GM10248 (cell line): ENCODE measurements around the gene LMO7.
"Not testable (repeated sequence)": the region's sequence is repeated elsewhere in the genome, so short reads cannot be mapped to it uniquely, and the experiment has no call there.

Experiments
- CTCF ChIA-PET: fragments of 300-600 bp; sonication (Branson Sonifier 250); formaldehyde crosslinking; extraction: SDS; loops from one replicate; lab custom pipeline; 2021; ENCODE audit warnings: antibody characterized with exemption; lab: Yijun Ruan, JAX
- POLR2A ChIA-PET: fragments of 350-650 bp; sonication (Branson Sonifier 250); formaldehyde crosslinking; extraction: SDS; loops from one replicate; lab custom pipeline; 2020; ENCODE audit warnings: antibody characterized with exemption; lab: Yijun Ruan, JAX
- DNase-seq: peaks from one replicate; pipeline ENCODE4 v3.0.0; 2012; ENCODE audit errors: extremely low spot score
- CTCF ChIP-seq: IDR thresholded peaks from 2 replicates; pipeline ENCODE4 v1.5.1; 2012; ENCODE audit warnings: mild to moderate bottlenecking, low read depth; ENCODE audit errors: extremely low read depth, missing control alignments, control extremely low read depth

Gene LMO7

GRCh38 chr13:75717525-75717924 lies 81.4 kb downstream of the LMO7 start:
- no peak for TF ChIP-seq CTCF
- POLR2A ChIA-PET = no interaction called here
- CTCF ChIA-PET = interaction anchor here (0.8 to 8.4 kb wide), 3 partner anchors 21 to 43 kb away, joined by 3 to 73 read pairs (median 4); no protein-coding TSS in a partner anchor
- no peak for DNase-seq

DNA sequence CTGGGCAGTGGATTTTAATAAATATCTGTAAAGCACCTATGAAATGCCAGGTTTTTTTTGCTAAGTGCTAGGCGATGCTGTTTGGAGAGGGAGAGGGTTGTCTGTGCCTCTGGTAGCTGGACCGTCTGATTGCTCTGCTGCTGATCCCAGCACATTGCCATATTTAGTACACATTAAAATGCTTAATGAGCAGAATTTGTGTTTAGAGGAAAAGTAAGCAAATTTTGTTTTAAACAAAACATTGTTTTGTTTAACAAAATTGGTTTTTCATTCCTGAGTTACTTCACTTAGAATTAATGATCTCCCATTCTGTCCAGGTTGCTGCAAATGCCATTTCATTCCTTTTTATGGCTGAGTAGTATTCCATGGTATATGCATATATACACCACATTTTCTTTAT lies 85.2 kb downstream of the LMO7 start:
- no peak for TF ChIP-seq CTCF
- CTCF ChIA-PET = interaction anchor here (1.4 kb wide), 1 partner anchor 25 kb away, joined by 6 read pairs; no protein-coding TSS in a partner anchor
- DNase-seq = no peak
- POLR2A ChIA-PET = no interaction called here

DNA sequence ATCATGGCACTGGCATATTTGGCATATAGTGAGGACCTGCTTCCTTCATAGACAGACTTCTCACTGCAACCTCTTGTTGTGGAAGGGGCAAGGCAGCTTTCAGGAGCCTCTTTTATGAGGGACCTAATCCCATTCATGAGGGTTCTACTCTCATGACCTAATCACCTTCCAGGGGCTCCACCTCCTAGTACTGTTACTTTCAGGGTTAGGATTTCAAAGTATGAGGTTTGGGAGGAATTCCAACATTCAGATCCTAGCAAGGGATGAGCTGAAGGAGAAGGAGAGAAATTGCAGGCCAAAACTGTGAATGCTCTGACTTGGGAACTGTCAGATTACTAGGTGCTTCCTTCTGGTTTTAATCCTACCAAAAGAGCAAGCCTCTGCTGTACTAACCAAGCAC lies 87.8 kb downstream of the LMO7 start:
- ChIA-PET POLR2A (no interaction called here), CTCF (interaction anchor here (0.8 to 5.1 kb wide), 4 partner anchors 13 to 28 kb away, joined by 3 to 24 read pairs (median 3); no protein-coding TSS in a partner anchor)
- DNase-seq = no peak
- no peak for TF ChIP-seq CTCF

GRCh38 chr13:75724752-75725517 lies 88.8 kb downstream of the LMO7 start:
- ChIA-PET POLR2A (no interaction called here), CTCF (interaction anchor here (1.0 to 5.1 kb wide), 4 partner anchors 9 to 29 kb away, joined by 3 to 24 read pairs (median 6); no protein-coding TSS in a partner anchor)
- no peak for DNase-seq
- no peak for TF ChIP-seq CTCF

DNA sequence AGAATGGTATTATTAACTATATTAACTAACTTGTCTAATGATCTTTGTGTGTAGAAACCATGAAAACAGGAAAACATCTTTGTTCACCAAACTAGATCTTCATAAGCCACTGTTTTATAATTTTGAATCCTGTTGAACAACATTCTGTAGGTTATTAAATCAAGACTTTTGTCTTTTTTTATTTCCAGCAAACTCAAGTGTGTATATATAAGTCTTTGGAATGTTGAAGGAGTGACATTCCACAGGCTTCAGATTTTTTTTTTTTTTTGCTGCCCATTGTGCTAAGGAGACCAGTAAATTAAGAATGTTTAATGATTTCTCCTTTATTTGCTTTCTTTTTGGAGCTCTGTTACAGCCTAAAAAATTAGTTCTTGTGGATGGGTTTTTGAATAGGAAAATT lies 89.6 kb downstream of the LMO7 start:
- CTCF ChIA-PET = interaction anchor here (1.0 to 5.1 kb wide), 4 partner anchors 8 to 30 kb away, joined by 3 to 24 read pairs (median 6); no protein-coding TSS in a partner anchor
- no peak for TF ChIP-seq CTCF
- POLR2A ChIA-PET = no interaction called here
- no peak for DNase-seq

GRCh38 chr13:75726306-75726705 lies 90.2 kb downstream of the LMO7 start:
- TF ChIP-seq CTCF = no peak
- ChIA-PET CTCF (interaction anchor here (0.8 to 5.1 kb wide), 4 partner anchors 8 to 56 kb away, joined by 3 to 24 read pairs (median 6); no protein-coding TSS in a partner anchor), POLR2A (no interaction called here)
- no peak for DNase-seq

GRCh38 chr13:75733113-75733512 lies 97.0 kb downstream of the LMO7 start:
- DNase-seq, POLR2A ChIA-PET, CTCF ChIA-PET: not testable (repeated sequence)
